H9 (cell line): Measurements from ENCODE around the gene FAM227B. TPM values are rescaled to one million over a fixed set of nuclear protein-coding genes. Genes with fewer than 3 reads are reported as not detected.

Experiments
- DNase-seq: peaks from one replicate; pipeline ENCODE4 v3.0.0-alpha.2; 2017
- H2AFZ ChIP-seq: one replicate; pipeline ENCODE4 v1.6.1; 2013; ENCODE audit warnings: mild to moderate bottlenecking, low read length, control low read depth, moderate library complexity
- H2AK5ac ChIP-seq: 2 replicates; pipeline ENCODE4 v1.6.1; 2013; ENCODE audit warnings: low read length, control low read depth, mixed read lengths; ENCODE audit not compliant: insufficient read length
- H2BK120ac ChIP-seq: one replicate; pipeline ENCODE4 v1.6.1; 2013; ENCODE audit warnings: low read depth, mild to moderate bottlenecking, low read length, control low read depth, inconsistent platforms; ENCODE audit not compliant: poor library complexity, severe bottlenecking
- H2BK12ac ChIP-seq: 2 replicates; pipeline ENCODE4 v1.6.1; 2013; ENCODE audit warnings: low read length, control low read depth, mixed read lengths, low read depth; ENCODE audit not compliant: insufficient read length
- H2BK15ac ChIP-seq: 2 replicates; pipeline ENCODE4 v1.6.1; 2013; ENCODE audit warnings: low read depth, low read length, control low read depth
- H2BK20ac ChIP-seq: one replicate; pipeline ENCODE4 v1.6.1; 2013; ENCODE audit warnings: low read depth, mild to moderate bottlenecking, low read length, control low read depth, inconsistent platforms; ENCODE audit not compliant: poor library complexity, severe bottlenecking
- H2BK5ac ChIP-seq: 2 replicates; pipeline ENCODE4 v1.6.1; 2013; ENCODE audit warnings: low read length, control low read depth, mixed read lengths; ENCODE audit not compliant: insufficient read length
- H3K14ac ChIP-seq: 2 replicates; pipeline ENCODE4 v1.6.1; 2013; ENCODE audit warnings: low read length, control low read depth; ENCODE audit not compliant: insufficient read depth
- H3K18ac ChIP-seq: 2 replicates; pipeline ENCODE4 v1.6.1; 2013; ENCODE audit warnings: low read depth, mild to moderate bottlenecking, mixed read lengths, low read length, control low read depth; ENCODE audit not compliant: insufficient read length
- H3K23ac ChIP-seq: 2 replicates; pipeline ENCODE4 v1.6.1; 2013; ENCODE audit warnings: low read length, control low read depth, mixed read lengths, low read depth; ENCODE audit not compliant: insufficient read length
- H3K23me2 ChIP-seq: 2 replicates; pipeline ENCODE4 v1.6.1; 2013; ENCODE audit warnings: low read depth, mild to moderate bottlenecking, mixed read lengths, low read length, control low read depth; ENCODE audit not compliant: insufficient read length, poor library complexity, severe bottlenecking
- H3K27ac ChIP-seq: 2 replicates; pipeline ENCODE4 v1.5.1; 2013; ENCODE audit warnings: low read length, control low read depth, mixed read lengths, low read depth; ENCODE audit not compliant: insufficient read length
- H3K27me3 ChIP-seq: 2 replicates; pipeline ENCODE4 v1.6.1; 2013; ENCODE audit warnings: low read length, control low read depth, inconsistent platforms; ENCODE audit not compliant: insufficient read depth
- H3K4ac ChIP-seq: 2 replicates; pipeline ENCODE4 v1.6.1; 2013; ENCODE audit warnings: low read depth, mild to moderate bottlenecking, control low read depth, inconsistent platforms, low read length, moderate library complexity
- H3K4me1 ChIP-seq: 2 replicates; pipeline ENCODE4 v1.6.1; 2013; ENCODE audit warnings: low read length, control low read depth, inconsistent platforms; ENCODE audit not compliant: insufficient read depth
- H3K4me2 ChIP-seq: 2 replicates; pipeline ENCODE4 v1.6.1; 2013; ENCODE audit warnings: low read length, control low read depth, mixed read lengths; ENCODE audit not compliant: insufficient read length, insufficient read depth
- H3K56ac ChIP-seq: 2 replicates; pipeline ENCODE4 v1.6.1; 2013; ENCODE audit warnings: low read depth, mild to moderate bottlenecking, mixed read lengths, low read length, control low read depth; ENCODE audit not compliant: insufficient read length
- H3K79me1 ChIP-seq: 2 replicates; pipeline ENCODE4 v1.6.1; 2013; ENCODE audit warnings: low read depth, mild to moderate bottlenecking, moderate library complexity, low read length, control low read depth, inconsistent platforms; ENCODE audit not compliant: insufficient read depth, poor library complexity, severe bottlenecking
- H3K79me2 ChIP-seq: 2 replicates; pipeline ENCODE4 v1.6.1; 2013; ENCODE audit warnings: low read length, control low read depth, inconsistent platforms; ENCODE audit not compliant: insufficient read depth
- H3K9ac ChIP-seq: 2 replicates; pipeline ENCODE4 v1.6.1; 2013; ENCODE audit warnings: low read length, control low read depth, mixed read lengths; ENCODE audit not compliant: insufficient read length; ENCODE audit errors: extremely low read depth
- H3K9me3 ChIP-seq: one replicate; pipeline ENCODE4 v1.6.1; 2013; ENCODE audit warnings: low read depth, low read length, inconsistent platforms; ENCODE audit not compliant: control insufficient read depth
- H3T11ph ChIP-seq: one replicate; pipeline ENCODE4 v1.6.1; 2013; ENCODE audit warnings: mild to moderate bottlenecking, low read length, control low read depth, inconsistent platforms
- H4K20me1 ChIP-seq: one replicate; pipeline ENCODE4 v1.6.1; 2013; ENCODE audit not compliant: control insufficient read depth, insufficient read length, insufficient read depth
- H4K5ac ChIP-seq: 2 replicates; pipeline ENCODE4 v1.6.1; 2013; ENCODE audit warnings: low read depth, mild to moderate bottlenecking, mixed read lengths, low read length, control low read depth; ENCODE audit not compliant: insufficient read length
- H4K8ac ChIP-seq: replicated peaks from 2 replicates; pipeline ENCODE4 v1.6.1; 2013; ENCODE audit warnings: low read length, control low read depth, mixed read lengths, low read depth; ENCODE audit not compliant: insufficient read length
- H4K91ac ChIP-seq: 2 replicates; pipeline ENCODE4 v1.6.1; 2013; ENCODE audit warnings: low read depth, mild to moderate bottlenecking, moderate library complexity, mixed read lengths, low read length, control low read depth; ENCODE audit not compliant: insufficient read length
- H3K27ac Mint-ChIP-seq, 3 experiments: 2 replicates in 2 of 3; 3 replicates in 1 of 3; pipeline ENCODE4 v1.8.0; 2020 to 2021; ENCODE audit warnings: mixed read lengths in 3 of 3, mild to moderate bottlenecking in 1 of 3, moderate library complexity in 1 of 3
- H3K27me3 Mint-ChIP-seq: 2 replicates; pipeline ENCODE4 v1.8.0; 2021; ENCODE audit warnings: low read depth, mild to moderate bottlenecking, moderate library complexity, mixed read lengths
- H3K36me3 Mint-ChIP-seq, 3 experiments: 2 replicates in 2 of 3; 3 replicates in 1 of 3; pipeline ENCODE4 v1.8.0; 2020 to 2021; ENCODE audit warnings: low read depth in 3 of 3, mixed read lengths in 3 of 3; ENCODE audit not compliant: insufficient read depth in 1 of 3
- H3K4me1 Mint-ChIP-seq, 2 experiments: 2 replicates each; pipeline ENCODE4 v1.8.0; 2020; ENCODE audit warnings: mixed read lengths in 2 of 2
- H3K4me3 Mint-ChIP-seq, 2 experiments: 2 replicates in 1 of 2; 3 replicates in 1 of 2; pipeline ENCODE4 v1.8.0; 2020 to 2021; ENCODE audit warnings: mild to moderate bottlenecking in 2 of 2, mixed read lengths in 2 of 2, moderate library complexity in 1 of 2
- H3K9me3 Mint-ChIP-seq, 2 experiments: 2 replicates in 1 of 2; 3 replicates in 1 of 2; pipeline ENCODE4 v1.8.0; 2020; ENCODE audit warnings: mild to moderate bottlenecking in 2 of 2, mixed read lengths in 2 of 2, moderate library complexity in 1 of 2
- CTCF ChIP-seq: fragments of 200-600 bp; sonication (generic); conservative IDR thresholded peaks from 3 replicates; pipeline ENCODE4 v1.8.0; 2021; ENCODE audit warnings: antibody characterized with exemption, mild to moderate bottlenecking
- WGBS: extraction: QIAGEN DNeasy Blood & Tissue Kit; methylation state at CpG from one replicate; pipeline ENCODE4 v1.1.7; 2013; ENCODE audit warnings: missing lambda C conversion rate, low lambda C conversion rate, mixed read lengths; ENCODE audit not compliant: insufficient read length; ENCODE audit errors: extremely low coverage; 5-methylcytosine and 5-hydroxymethylcytosine counted together
- total RNA-seq: library from RNA; stranded (reverse); gene quantifications from 2 replicates; pipeline ENCODE4 v1.2.1, GENCODE V29; 2021

FAM227B gene
- total RNA-seq, 1 experiment from 2014 or later = 5.5 TPM

- Mint-ChIP-seq H3K36me3 (peaks cover 5 to 10% (median 5%) of the 10 kb centered on the region in 3 experiments), H3K27ac (no peak overlapping the region), H3K9me3 (peaks cover 10 to 14% of the 10 kb centered on the region in 2 experiments), H3K4me3 (no peak overlapping the region), H3K4me1 (no peaks in the 10 kb centered on the region), H3K27me3 (no peaks in the 10 kb centered on the region)
- Histone ChIP-seq H3K27me3 (no peaks in the 10 kb centered on the region), H3K14ac (no peak overlapping the region), H3K4ac (no peak overlapping the region), H3K23ac (no peak overlapping the region), H2AK5ac (no peak overlapping the region), H2BK20ac (no peak overlapping the region), H3K18ac (no peak overlapping the region), H2BK5ac (no peak overlapping the region), H3K27ac (no peak overlapping the region), H2AFZ (no peak overlapping the region), H3K23me2 (no peaks in the 10 kb centered on the region), H4K8ac (no peak overlapping the region), H2BK120ac (no peak overlapping the region), H2BK15ac (no peak overlapping the region), H3K4me1 (no peaks in the 10 kb centered on the region), H3K79me1 (no peaks in the 10 kb centered on the region), H3K4me2 (no peak overlapping the region), H3K9ac (no peak overlapping the region), H4K91ac (no peak overlapping the region), H4K5ac (no peak overlapping the region), H3T11ph (no peak overlapping the region), H3K9me3 (no peaks in the 10 kb centered on the region), H2BK12ac (no peak overlapping the region), H3K56ac (no peak overlapping the region), H3K79me2 (no peaks in the 10 kb centered on the region), H4K20me1 (no peaks in the 10 kb centered on the region)
- no peak for DNase-seq
- no peak for TF ChIP-seq CTCF
- no CpG with 5 or more reads among the region's 3 CpGs for WGBS
Observed at GRCh38 chr15:49495993-49496753, 124.4 kb downstream of the FAM227B start.
